Brain pericyte (primary cell): ENCODE data around the gene SH3PXD2A.

ENCODE experiments used
- DNase-seq: peaks from one replicate; pipeline ENCODE4 v3.0.0-alpha.2; 2012; ENCODE audit warnings: low read depth, low spot score

Gene SH3PXD2A

GRCh38 chr10:103812432-103812831, 42.9 kb downstream of the SH3PXD2A start:
- DNase-seq = no peak

DNA sequence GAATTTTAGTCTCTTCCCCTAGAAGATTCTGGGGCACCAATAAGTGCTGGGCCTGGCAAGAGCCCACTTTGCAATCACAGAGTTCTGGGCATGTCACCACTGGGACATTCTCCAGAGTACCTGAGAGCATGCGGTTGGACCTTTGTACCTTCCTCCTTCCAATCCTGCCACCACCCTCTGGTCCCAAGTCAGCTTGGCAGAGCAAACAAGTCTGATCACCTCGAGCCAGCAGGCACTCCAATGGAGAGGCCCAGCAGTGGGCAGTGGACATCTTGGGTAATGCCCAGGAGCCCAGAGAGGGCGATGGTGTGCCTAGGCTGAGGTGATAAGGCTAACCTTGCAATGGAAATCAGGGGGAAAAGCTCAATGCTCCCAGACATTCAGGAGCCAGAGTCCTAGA, 43.4 kb downstream of the SH3PXD2A start:
- DNase-seq = no peak

DNA sequence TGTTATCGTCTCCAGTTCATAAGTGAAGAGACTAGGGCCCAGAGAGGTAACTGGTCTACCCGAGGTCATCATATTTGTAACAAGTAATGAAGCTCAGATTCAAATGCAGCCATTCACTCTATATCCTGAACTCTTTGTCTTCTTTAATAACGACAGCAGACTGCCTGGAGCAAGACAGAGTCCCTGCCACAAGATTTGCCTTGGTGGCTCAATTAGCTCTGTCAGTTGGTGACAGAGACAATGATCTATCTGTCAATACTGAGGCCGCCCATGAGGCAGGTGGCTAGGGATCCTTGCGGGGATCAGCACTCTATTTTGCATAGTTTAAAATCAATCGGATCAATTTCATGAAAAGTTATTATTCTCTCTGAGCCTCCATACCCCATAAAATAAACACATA, 43.9 kb downstream of the SH3PXD2A start:
- DNase-seq = no peak

GRCh38 chr10:103808780-103809179, 46.6 kb downstream of the SH3PXD2A start:
- no peak for DNase-seq

DNA sequence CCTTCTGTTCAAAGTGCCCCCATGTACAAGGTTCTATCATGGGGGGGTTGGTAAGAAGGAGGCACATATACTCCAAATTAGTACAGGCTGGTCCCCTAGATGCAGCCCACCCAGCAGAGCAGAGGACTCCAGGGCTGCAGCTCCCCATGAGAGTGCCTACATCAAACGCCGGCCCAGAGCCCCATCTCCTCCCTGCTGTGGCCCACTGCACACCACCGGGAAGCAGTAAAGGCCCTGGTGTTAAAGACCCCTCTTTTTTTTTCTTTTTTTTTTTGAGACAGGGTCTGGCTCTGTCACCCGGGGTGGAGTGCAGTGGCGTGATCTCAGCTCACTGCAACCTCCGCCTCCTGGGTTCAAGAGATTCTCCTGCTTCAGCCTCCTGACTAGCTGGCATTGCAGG, 47.4 kb downstream of the SH3PXD2A start:
- no peak for DNase-seq

- DNase-seq = no peak
Observed at GRCh38 chr10:103806395-103807187, 48.8 kb downstream of the SH3PXD2A start.

- DNase-seq = no peak
Observed at GRCh38 chr10:103805781-103806180, 49.6 kb downstream of the SH3PXD2A start.

DNA sequence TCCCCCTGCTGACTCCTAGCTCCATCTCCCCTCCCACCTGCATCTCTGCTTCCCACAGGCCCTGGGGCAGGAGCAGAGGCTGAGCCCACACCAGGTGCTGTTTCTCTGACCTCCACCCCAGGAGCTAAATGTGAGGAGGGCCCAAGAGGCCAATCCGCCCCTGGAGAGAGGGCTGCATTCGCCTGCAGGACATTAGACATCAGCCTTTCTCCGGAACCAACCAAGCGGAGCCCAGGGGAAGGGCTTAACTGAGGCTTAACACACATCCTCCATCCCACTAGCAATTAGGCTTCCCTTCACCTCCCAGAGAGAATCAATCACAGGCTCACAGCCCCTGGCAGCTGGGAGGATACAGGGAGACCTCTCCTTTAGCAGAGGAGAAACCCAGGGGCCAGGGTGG, 50.5 kb downstream of the SH3PXD2A start:
- no peak for DNase-seq

- DNase-seq = no peak
Observed at GRCh38 chr10:103803941-103804340, 51.4 kb downstream of the SH3PXD2A start.

GRCh38 chr10:103802637-103803353, 52.6 kb downstream of the SH3PXD2A start:
- DNase-seq = no peak

DNA sequence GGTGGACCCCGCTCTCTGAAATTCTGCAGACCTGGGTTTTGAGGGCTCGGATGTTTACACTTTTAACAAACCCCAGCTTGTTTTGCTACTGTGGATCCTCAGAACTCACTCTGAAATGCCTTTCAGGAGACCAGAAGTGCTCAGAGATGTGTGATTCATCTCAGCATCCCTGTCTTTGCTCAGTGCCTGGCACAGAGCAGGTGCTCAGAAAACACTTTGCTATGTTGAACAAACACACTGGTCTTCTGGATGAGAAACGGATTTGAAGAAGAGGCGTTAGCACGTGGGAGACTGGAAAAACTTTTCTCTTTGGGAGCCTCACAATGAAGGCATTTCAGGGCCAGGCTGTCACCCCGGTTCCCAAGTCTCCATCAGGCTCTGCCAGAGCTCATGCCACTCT, 53.3 kb downstream of the SH3PXD2A start:
- no peak for DNase-seq

DNA sequence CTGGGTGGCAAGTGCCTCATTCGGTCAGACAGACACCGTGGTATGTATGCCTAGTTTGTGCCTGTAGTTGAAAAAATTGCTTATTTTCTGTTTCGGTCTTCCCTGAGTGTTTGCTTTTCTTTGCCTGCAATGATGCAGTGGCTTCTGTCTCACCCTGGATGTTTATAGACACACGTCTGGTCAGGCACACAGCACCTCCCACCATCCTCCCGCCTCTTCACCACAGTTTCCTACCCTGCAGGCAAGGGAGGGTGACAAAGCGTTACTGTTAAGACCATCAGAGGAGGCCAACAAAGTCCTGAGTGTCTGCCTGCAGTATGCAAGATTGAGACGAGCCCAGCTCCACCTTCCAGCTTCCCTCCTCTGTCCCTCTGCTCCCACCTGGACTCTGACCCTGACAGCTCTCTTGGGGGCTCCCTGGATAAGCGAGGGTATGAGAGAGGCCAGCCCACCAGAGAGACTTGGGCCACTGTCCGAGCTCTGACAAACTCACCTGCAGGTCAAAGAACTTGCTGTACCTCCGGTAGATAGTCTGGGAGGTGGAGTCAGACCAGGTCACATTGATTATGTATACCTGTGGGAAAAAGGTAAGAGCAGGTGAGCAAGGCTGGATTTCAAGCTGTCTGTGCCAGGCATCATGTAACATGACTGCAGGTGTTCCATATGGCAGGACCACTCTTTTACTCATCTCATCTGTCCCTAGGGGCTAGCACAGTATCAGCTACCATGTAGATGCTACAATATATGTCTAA, 54.4 kb downstream of the SH3PXD2A start:
- DNase-seq = no peak

GRCh38 chr10:103800089-103800488, 55.3 kb downstream of the SH3PXD2A start:
- DNase-seq = no peak

- no peak for DNase-seq
Observed at GRCh38 chr10:103799341-103799740, 56.0 kb downstream of the SH3PXD2A start.

DNA sequence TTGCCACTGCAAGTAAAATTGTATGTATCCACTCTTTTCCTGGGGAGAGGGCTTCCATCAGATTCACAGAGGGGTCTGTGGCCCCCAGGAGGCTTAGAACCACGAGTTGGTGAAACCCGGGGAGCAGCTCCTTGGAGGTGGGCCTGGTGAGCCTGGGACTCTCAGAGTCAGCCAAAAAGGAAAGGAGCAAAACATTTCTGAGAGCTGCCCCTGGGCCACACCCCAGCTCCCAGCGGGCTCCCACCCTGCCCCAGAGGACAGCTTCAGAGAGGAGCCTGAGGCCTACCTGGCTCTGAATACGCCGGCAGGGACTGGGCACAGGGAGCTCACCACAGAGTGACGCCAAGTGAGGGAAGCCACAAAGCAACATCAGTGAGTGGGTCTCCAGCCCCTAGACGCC, 56.9 kb downstream of the SH3PXD2A start:
- DNase-seq = no peak

- no peak for DNase-seq
Observed at GRCh38 chr10:103797857-103798256, 57.5 kb downstream of the SH3PXD2A start.

- DNase-seq = no peak
Observed at GRCh38 chr10:103795634-103796270, 59.6 kb downstream of the SH3PXD2A start.

- DNase-seq = no peak
Observed at GRCh38 chr10:103794996-103795395, 60.4 kb downstream of the SH3PXD2A start.

DNA sequence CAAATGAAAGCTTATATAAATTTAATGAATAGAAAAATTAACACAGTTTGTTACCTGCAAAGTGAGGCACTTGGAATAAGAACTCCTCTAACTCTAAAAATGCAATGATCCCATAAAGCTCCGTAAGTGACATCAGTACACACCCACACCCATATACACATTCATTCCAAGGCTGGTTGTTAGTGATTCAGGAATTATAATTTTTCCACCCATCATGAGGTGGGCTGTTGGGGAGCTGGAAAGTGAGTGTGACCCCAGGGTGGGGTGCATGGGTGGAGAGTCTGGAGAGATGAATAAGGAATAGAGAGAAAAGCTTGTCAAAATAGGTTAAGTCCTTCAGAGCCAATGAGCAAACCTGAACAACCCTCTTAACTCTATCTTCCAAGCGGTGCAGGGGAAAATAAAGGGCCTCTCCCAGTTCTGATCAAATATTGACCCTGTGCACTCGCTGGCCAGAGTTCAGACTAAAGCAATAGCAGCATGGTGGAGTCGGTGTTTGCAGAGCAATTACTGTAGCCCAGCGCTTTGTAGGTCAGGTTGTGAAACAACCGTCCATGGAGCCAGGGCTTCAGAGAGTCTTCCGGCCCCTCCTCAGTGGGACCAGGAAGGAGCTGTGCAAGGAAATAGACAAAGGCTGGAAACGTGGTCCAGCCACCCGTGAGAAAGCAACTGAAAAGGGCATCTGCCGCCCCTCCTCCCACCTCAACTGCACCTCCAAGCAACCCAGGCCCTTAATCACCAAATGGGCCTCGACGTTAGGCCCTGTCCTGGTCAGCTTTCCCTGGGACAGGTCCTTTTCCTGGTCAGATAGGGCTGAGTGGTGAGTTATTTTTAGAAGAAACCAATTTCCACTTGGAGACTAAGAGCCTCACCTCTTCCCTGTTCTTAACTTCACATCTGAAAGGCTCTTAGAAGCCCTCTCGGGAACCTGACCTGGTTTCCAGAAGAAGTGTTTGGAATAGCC, 61.2 kb downstream of the SH3PXD2A start:
- no peak for DNase-seq

- no peak for DNase-seq
Observed at GRCh38 chr10:103793429-103793828, 61.9 kb downstream of the SH3PXD2A start.

DNA sequence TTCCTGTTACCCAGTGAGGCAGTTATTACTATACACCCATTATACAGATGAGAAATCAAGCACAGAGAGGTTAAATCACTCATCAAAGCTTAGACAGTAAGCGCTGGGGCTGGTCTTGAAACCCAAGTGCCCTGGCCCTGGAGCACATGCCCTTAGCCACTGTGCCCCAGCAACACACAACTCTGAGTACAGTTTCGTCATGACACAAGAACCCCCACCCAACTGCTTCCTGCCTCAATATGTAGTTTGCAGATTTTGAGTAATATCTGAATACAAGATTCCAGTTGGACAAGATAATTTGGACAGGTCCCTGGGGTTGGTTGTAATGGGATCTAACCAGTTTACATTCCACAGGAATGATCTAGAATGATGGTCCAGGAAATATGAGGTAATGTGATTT, 62.8 kb downstream of the SH3PXD2A start:
- no peak for DNase-seq
